Smooth muscle cell (in vitro differentiated cells): ENCODE results near the gene TMEM182. TPM values are rescaled to one million over a fixed set of nuclear protein-coding genes. Genes with fewer than 3 reads are reported as not detected.

Experiments
- DNase-seq: peaks from one replicate; lab custom pipeline; 2025; ENCODE audit not compliant: unreplicated experiment; lab: John Stamatoyannopoulos, UW
- H2AFZ ChIP-seq: fragments of 200-600 bp; sonication (generic); 2 replicates; pipeline ENCODE4 v1.6.0; 2016; ENCODE audit warnings: antibody characterized with exemption, low read depth, mild to moderate bottlenecking
- H3F3A ChIP-seq: fragments of 200-600 bp; sonication (generic); 2 replicates; pipeline ENCODE4 v1.6.0; 2017; ENCODE audit warnings: antibody characterized with exemption, low read depth
- H3K27ac ChIP-seq: fragments of 200-600 bp; sonication (generic); 2 replicates; pipeline ENCODE4 v1.5.1; 2016; ENCODE audit warnings: low read depth, mild to moderate bottlenecking
- H3K27me3 ChIP-seq: fragments of 200-600 bp; sonication (generic); 2 replicates; pipeline ENCODE4 v1.6.1; 2016; ENCODE audit warnings: low read depth, mild to moderate bottlenecking
- H3K36me3 ChIP-seq: fragments of 200-600 bp; sonication (generic); 2 replicates; pipeline ENCODE4 v1.5.1; 2016; ENCODE audit warnings: low read depth
- H3K4me1 ChIP-seq: fragments of 200-600 bp; sonication (generic); 2 replicates; pipeline ENCODE4 v1.5.1; 2016; ENCODE audit warnings: low read depth
- H3K4me2 ChIP-seq: fragments of 200-600 bp; sonication (generic); 2 replicates; pipeline ENCODE4 v1.6.0; 2016; ENCODE audit warnings: mild to moderate bottlenecking
- H3K4me3 ChIP-seq: fragments of 200-600 bp; sonication (generic); 2 replicates; pipeline ENCODE4 v1.5.1; 2016; ENCODE audit warnings: mild to moderate bottlenecking
- H3K79me2 ChIP-seq: fragments of 200-600 bp; sonication (generic); 2 replicates; pipeline ENCODE4 v1.6.0; 2016; ENCODE audit warnings: low read depth, mild to moderate bottlenecking
- H3K9ac ChIP-seq: fragments of 200-600 bp; sonication (generic); 2 replicates; pipeline ENCODE4 v1.6.0; 2016; ENCODE audit warnings: low read depth
- H3K9me3 ChIP-seq: fragments of 200-600 bp; sonication (generic); replicated peaks from 2 replicates; pipeline ENCODE4 v1.5.1; 2016; ENCODE audit warnings: low read depth
- H4K20me1 ChIP-seq: fragments of 200-600 bp; sonication (generic); 2 replicates; pipeline ENCODE4 v1.6.0; 2016; ENCODE audit warnings: low read depth
- WGBS: methylation state at CpG from one replicate; pipeline ENCODE4 v1.1.7; 2016; ENCODE audit warnings: low lambda C conversion rate; 5-methylcytosine and 5-hydroxymethylcytosine counted together
- polyA plus RNA-seq: library from polyadenylated mRNA; unstranded; fragments of >200 nt; fragmentation: Nextera tagmentation; extraction: Ambion mirVana; gene quantifications from 2 replicates; pipeline ENCODE4 v1.2.1, GENCODE V29; 2016
- total RNA-seq: library from RNA; depleted of rRNA; stranded (reverse); fragments of >200 nt; gene quantifications from 2 replicates; pipeline ENCODE4 v1.2.3, GENCODE V29; 2014
- TF ChIP-seq, protein P1 (sequence below): fragments of 200-600 bp; sonication (generic); IDR thresholded peaks from 2 replicates; pipeline ENCODE4 v1.5.1; 2017; ENCODE audit warnings: borderline replicate concordance, mild to moderate bottlenecking, antibody characterized with exemption; ENCODE audit not compliant: insufficient read depth, poor library complexity, severe bottlenecking

TMEM182 gene
- total and polyA plus RNA-seq, 2 experiments from 2014 or later: 4.0 to 12.3 TPM

DNA sequence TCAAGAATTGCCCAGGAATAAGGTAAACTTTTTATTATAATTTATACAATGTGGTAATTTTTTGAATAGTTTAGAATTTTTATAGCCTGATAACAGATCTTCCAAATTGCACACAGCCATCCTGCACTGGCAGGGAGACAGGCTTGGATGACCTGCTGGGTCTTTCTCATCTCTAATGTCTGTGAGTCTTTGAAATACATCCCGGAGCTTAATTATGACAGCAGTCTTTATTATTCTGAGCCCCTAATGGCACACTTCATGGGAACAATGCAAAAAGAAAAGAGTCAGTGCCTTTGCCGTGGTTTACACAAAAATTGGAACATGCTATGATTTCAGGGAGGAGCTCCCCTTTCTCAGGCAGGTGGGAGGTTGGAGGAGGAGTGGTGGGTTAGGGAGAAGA lies 71.0 kb downstream of the TMEM182 start:
- Histone ChIP-seq H4K20me1 (no peaks in the 10 kb centered on the region), H3K9me3 (no peaks in the 10 kb centered on the region), H3F3A (no peaks in the 10 kb centered on the region), H3K79me2 (no peaks in the 10 kb centered on the region), H3K4me2 (no peak overlapping the region), H3K36me3 (no peaks in the 10 kb centered on the region), H3K27me3 (no peaks in the 10 kb centered on the region), H3K4me1 (no peaks in the 10 kb centered on the region), H2AFZ (no peak overlapping the region), H3K9ac (no peak overlapping the region), H3K4me3 (no peak overlapping the region), H3K27ac (no peak overlapping the region)
- TF ChIP-seq, protein P1, sequence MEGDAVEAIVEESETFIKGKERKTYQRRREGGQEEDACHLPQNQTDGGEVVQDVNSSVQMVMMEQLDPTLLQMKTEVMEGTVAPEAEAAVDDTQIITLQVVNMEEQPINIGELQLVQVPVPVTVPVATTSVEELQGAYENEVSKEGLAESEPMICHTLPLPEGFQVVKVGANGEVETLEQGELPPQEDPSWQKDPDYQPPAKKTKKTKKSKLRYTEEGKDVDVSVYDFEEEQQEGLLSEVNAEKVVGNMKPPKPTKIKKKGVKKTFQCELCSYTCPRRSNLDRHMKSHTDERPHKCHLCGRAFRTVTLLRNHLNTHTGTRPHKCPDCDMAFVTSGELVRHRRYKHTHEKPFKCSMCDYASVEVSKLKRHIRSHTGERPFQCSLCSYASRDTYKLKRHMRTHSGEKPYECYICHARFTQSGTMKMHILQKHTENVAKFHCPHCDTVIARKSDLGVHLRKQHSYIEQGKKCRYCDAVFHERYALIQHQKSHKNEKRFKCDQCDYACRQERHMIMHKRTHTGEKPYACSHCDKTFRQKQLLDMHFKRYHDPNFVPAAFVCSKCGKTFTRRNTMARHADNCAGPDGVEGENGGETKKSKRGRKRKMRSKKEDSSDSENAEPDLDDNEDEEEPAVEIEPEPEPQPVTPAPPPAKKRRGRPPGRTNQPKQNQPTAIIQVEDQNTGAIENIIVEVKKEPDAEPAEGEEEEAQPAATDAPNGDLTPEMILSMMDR: no peak
- DNase-seq: no peak
- 86% methylated on average over 2 of the region's 2 CpGs for WGBS

DNA sequence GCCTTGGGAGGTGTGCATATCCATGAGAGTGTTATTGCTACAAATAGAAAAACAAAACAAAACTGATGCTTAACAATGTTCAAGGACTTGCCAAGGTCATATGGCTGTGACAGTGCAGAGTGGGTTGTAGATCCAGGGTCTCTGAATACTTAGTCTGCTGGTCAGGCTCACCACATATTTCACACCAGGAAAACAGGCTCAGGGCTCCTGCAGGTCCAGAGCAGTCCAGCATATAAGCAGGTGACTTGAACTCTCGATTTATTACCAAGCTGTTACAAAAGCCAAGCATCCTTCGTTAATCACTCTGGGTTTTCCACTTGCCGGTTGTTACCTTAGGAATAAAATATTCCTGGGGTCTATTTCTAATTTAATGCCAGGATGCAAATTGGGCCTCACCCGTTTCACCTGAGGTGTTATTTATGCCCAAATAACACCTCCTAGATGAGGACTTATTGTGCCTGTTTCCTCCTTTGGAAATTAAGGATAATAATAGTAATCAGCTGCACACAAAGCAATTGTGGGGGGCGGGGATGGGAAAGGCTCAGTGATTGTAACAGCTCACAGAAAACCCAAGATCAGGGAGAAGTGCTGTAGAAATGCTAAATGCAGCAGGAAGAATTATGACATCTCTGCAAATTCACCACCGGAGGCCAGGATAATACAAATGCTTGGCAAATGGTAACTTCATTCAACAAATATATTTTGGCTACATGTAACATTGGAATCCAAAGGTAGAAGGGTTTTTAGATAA lies 72.9 kb downstream of the TMEM182 start:
- 93% methylated on average over 6 of the region's 6 CpGs for WGBS
- Histone ChIP-seq H3K4me2 (no peak overlapping the region), H3K4me1 (no peaks in the 10 kb centered on the region), H3K79me2 (no peaks in the 10 kb centered on the region), H3F3A (no peaks in the 10 kb centered on the region), H3K27me3 (no peaks in the 10 kb centered on the region), H3K36me3 (no peaks in the 10 kb centered on the region), H3K9me3 (no peaks in the 10 kb centered on the region), H4K20me1 (no peaks in the 10 kb centered on the region), H3K9ac (no peak overlapping the region), H3K4me3 (no peak overlapping the region), H3K27ac (no peak overlapping the region), H2AFZ (no peak overlapping the region)
- DNase-seq: no peak
- TF ChIP-seq, protein P1: no peak

DNA sequence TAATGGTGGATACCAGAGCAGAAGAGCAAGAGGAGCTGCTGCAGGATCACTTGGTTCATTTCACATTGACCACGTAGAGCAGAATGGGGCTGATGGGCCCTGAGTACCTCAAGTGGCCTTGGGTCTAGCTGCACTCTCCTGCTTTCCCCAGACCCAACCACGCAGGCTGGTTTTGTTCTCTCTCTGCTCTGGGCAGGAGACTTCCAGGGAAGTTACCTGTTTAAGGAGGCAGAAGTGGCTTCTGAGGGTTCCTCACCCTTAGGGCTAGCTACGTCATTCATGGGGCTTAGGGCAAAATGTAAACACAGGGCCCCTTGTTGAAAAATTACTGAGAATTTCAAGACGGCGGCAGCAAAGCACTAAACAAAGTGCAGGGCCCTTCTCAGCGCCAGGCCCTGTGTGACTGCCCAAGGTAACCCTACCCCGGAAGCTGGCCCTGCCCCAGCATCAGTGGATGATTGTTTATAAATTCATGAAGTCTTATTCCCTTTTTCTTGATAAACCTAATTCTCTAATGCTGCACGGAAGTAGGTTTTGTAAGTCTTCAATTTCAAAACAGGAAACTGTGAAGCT lies 75.9 kb downstream of the TMEM182 start:
- Histone ChIP-seq H3F3A (no peaks in the 10 kb centered on the region), H3K4me3 (no peak overlapping the region), H3K9me3 (no peaks in the 10 kb centered on the region), H3K27ac (no peak overlapping the region), H3K79me2 (no peaks in the 10 kb centered on the region), H3K9ac (no peak overlapping the region), H3K27me3 (no peaks in the 10 kb centered on the region), H3K36me3 (no peaks in the 10 kb centered on the region), H3K4me1 (no peaks in the 10 kb centered on the region), H4K20me1 (no peaks in the 10 kb centered on the region), H2AFZ (no peak overlapping the region), H3K4me2 (no peak overlapping the region)
- TF ChIP-seq, protein P1: no peak
- no peak for DNase-seq
- 87% methylated on average over 8 of the region's 8 CpGs for WGBS
